HL-60 (cell line): ENCODE measurements around the gene IRF4.

Experiments
- GABPA ChIP-seq: IDR thresholded peaks from 2 replicates; pipeline ENCODE4 v1.6.1; 2012; ENCODE audit warnings: low read depth
- POLR2AphosphoS5 ChIP-seq: IDR thresholded peaks from 2 replicates; pipeline ENCODE4 v1.6.1; 2012; ENCODE audit warnings: low read depth
- REST ChIP-seq: IDR thresholded peaks from 2 replicates; pipeline ENCODE4 v1.6.1; 2012; ENCODE audit warnings: low read depth; ENCODE audit not compliant: insufficient replicate concordance
- SPI1 ChIP-seq: IDR thresholded peaks from 2 replicates; pipeline ENCODE4 v1.6.1; 2012; ENCODE audit warnings: low read depth, mild to moderate bottlenecking, borderline replicate concordance
- TF ChIP-seq, protein P1 (sequence below): IDR thresholded peaks from one replicate; pipeline ENCODE4 v1.5.1; 2011; ENCODE audit warnings: low read length, control low read depth, inconsistent platforms; ENCODE audit not compliant: insufficient read depth

GRCh38 chr6:365835-366234 is 25.7 kb upstream of the IRF4 start:
- TF ChIP-seq GABPA (no peak), POLR2AphosphoS5 (no peak), REST (no peak), SPI1 (no peak)
- TF ChIP-seq, protein P1, sequence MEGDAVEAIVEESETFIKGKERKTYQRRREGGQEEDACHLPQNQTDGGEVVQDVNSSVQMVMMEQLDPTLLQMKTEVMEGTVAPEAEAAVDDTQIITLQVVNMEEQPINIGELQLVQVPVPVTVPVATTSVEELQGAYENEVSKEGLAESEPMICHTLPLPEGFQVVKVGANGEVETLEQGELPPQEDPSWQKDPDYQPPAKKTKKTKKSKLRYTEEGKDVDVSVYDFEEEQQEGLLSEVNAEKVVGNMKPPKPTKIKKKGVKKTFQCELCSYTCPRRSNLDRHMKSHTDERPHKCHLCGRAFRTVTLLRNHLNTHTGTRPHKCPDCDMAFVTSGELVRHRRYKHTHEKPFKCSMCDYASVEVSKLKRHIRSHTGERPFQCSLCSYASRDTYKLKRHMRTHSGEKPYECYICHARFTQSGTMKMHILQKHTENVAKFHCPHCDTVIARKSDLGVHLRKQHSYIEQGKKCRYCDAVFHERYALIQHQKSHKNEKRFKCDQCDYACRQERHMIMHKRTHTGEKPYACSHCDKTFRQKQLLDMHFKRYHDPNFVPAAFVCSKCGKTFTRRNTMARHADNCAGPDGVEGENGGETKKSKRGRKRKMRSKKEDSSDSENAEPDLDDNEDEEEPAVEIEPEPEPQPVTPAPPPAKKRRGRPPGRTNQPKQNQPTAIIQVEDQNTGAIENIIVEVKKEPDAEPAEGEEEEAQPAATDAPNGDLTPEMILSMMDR = no peak
